Stimulated activated CD4-positive, alpha-beta T cell treated with anti-CD3 and anti-CD28 coated beads, Interleukin-15, amount 100 ng/mL, for 48 hours (primary cell): ENCODE measurements around the gene CSNK1G1.

Experiments
- DNase-seq, 2 donors: peaks; one replicate each; pipeline ENCODE4 v3.0.0-alpha.2; 2020; ENCODE audit warnings: low read depth in 2 of 2

Gene CSNK1G1

DNA sequence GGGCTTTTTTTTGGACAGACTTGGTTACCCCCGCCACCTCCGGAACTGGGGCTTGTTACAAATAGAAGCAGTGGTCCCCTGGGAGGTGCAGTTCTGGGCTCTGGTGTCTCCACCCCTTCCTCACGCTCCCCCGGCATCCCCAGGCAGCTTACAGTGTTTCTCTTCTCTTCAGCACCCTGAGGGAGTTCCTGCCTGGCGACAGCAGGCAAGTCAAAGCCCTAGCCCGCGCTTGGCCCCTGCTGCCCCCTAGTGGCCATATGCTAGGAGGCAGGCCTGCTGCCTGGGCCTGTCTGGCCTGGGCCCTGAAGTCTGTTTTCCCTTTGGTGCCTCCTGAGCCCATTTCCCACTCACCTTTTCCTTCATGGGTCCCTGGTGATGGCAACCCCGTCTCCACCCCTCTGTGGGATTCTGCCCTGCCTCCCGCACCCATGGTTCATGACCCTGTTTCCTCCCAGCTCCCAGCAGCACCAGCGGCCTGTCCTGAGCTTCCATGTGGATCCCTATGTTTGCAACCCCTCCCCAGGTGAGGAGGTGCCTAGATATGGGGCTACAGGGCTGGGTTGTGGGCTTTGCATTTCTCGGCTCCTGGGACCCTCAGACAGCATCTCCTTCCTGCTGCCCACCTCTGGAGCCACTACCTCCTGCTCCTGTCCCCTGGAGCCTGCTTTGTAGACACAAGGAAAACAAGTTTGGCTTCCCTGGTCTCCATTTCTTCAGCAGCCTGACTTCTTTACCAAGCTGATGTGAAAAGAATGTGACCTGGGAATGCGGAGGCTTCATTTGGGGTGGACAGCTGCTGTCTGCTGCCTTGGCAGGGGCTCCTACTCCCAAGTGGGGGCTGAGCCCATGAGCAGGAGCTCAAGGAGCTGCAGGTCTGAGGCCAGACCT is 202.2 kb downstream of the CSNK1G1 start:
- DNase-seq = peak; percentile 81 to 92

DNA sequence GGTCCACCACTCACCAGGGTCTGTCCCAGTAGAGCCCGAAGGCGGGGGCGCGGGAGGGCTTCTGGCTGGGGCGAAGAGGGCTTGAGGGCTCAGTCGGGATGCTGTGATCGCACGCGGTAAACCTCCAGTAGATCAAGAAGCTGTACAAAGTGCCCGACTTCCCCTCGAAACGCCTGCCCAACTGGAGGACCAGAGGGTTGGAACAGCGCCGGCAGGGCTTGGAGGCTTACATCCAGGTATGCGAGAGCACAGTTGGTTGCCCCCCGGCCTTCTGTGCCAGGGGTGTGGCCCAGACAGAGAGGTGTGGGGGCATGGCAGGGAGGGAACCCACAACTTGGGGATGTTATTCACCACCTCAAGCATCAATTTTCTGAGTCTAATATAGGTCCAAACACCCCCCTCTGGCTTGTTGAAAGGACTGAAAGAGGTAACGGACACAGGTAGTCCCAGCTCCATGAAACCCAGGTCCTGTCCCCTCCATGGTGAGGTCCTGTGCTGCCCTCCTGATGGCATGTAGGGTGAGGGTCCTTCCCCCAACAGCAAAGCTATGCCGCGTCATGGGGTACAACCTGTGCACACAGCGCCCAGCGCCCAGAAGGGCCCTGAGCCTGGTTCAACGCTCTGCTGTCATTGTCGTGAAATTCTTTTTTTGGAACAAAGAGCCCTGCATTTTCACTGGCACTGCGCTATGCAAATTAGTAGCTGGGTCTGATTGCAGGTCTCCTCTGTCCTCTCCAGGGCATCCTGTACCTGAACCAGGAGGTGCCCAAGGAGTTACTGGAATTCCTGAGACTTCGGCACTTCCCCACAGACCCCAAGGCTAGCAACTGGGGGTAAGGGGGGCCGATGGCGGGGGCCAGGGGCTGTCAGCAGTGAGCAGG is 203.2 kb downstream of the CSNK1G1 start:
- no peak for DNase-seq

GRCh38 chr15:64151727-64152506 is 204.1 kb downstream of the CSNK1G1 start, which contains the start of gene SNX22:
SNX22 (plus strand) TSS chr15:64151731; CDS start chr15:64151776, 45 bp downstream.
- DNase-seq = no peak

DNA sequence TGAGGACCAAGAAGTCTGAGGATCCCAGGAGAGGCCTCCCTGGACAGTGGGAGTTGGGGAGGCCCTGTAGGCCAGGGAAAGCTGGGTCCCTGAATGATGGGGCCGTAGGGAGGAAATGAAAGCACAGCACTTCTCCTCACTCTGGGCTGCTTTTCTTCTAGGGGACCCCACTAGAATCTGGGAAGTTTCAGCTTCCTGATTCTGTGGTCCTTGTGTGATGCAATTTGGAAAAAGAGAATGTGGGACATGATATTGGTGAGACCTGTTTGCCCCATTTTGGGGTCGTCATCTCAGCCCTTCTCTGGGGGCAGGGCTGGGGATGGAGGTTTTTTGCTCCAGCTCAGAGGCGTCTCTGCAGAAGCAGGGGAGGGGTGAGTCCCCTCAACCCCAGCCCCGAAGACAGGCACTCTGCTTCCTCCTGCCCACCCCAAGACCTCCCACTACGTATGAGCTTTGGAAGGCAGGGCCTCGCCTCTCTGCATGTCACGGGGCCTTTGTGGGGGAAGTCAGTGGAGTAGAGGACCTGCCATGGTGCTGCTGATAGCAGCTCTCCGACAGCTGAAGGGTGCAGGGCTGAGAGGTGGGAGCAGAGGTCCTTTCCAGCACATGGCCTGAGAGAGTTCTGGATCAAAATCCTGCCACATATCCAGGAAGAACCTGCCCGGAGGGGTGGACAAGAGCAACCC is 205.9 kb downstream of the CSNK1G1 start:
- DNase-seq = no peak

- no peak for DNase-seq
These were observed 206.5 kb downstream of the CSNK1G1 start for GRCh38 chr15:64149424-64149823.

- no peak for DNase-seq
These were observed 207.4 kb downstream of the CSNK1G1 start for GRCh38 chr15:64148581-64148980.

GRCh38 chr15:64148168-64148567 is 207.8 kb downstream of the CSNK1G1 start:
- no peak for DNase-seq

DNA sequence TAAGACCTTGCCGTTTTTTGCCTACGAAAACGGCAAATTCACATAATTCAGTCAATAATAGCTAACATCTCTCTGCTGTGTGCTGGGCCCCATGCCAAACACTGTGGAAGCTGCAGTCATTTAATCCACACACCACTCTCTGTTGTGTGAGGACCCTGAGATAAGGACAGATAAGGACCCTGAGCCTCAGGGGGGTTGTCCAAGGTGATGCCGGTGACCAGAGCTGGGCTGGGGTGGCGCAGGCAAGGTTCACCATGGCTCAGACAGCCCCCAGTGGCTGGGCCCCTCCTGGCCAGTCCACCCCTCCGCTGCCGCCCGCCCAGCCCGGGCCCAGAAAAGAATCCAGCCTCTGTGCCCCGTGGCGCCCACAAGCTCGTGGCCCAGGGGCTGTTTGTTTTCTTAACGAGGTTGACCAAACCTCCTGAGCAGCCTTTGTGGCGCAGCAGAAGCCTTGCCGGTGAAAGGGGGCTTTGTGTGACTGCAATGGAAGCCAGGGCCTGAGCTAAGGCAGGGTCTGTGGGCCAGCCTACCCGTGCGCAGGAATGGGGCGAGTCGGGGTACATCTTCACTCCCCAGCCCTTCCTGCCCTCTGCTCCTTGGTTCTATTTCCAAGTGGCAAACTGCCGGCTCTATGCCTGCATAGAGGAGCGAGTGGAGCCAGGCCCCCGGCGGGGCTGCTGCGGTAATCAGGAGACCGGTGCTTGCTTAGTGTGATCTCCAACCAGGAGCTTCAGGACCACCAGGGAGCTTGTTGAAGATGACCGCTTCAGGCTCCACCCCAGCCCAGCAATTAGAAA is 208.9 kb downstream of the CSNK1G1 start:
- no peak for DNase-seq

DNA sequence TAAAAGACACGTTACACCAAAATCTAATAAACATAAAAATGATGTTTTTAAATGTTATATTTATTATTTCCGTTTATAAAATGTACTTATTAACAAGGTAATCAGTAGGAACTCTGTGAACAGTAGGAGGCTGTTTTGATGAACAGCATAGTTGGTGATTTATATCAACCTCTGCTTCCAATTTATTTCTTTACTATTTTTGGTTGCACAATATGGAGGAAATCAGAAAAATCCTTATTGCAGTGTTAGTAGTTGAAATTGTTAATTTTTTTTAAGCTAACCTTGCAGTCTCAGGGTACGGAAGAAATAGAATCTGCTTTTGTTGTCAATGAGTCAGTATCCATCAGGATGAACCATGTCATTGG is 209.5 kb downstream of the CSNK1G1 start:
- no peak for DNase-seq

- DNase-seq = no peak
These were observed 209.9 kb downstream of the CSNK1G1 start for GRCh38 chr15:64146041-64146440.

GRCh38 chr15:64144565-64145281 is 211.2 kb downstream of the CSNK1G1 start:
- DNase-seq = no peak

DNA sequence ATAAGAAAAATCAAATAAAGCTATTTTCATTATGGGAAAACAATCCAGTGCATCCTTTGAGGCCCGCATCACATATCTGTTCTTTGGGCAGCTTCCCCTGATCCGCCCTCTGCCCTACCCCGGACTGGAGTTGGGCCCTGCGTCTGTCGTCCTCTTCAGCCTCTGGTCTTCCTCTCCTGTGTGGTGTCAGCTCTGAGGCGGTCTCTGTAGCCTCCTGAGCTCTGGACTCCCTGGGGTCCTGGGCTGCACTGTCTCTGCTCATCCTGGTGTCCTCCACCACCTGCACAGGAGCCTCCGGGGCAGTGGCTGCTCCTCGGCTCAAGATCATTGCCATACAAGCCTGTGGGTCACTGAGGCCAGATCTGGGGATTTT is 211.8 kb downstream of the CSNK1G1 start:
- no peak for DNase-seq

GRCh38 chr15:64143276-64143675 is 212.7 kb downstream of the CSNK1G1 start:
- DNase-seq = no peak

- DNase-seq = no peak
These were observed 214.0 kb downstream of the CSNK1G1 start for GRCh38 chr15:64141798-64142512.

DNA sequence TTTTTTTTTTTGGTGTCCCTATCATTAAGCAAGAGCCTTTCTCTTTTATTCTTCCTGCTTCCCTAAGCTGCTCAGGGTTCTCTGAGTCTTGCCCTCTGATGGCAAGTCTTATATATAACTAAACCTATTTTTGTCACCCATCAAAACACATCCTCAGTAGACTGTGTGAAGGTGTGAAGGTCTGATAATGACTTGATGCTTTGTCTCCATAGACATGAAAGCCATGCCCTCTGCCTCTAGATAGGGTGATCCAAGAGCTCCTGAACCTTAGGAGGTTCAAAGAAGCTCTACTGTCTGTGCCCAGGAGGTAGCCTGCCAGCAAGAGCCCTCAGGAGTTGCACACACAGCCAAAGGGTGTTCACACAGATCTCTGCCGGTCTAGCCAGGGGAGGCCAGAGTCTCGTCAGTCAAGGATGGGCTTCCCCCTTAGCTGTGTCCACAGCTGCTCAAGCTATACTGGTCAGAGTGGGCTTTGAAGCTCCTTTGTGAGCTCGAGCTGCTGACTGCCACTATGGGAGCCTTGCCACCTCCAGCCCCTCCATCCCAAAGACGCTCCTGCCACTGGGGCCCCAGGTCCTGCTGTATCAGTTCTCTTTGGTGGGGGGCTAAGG is 217.5 kb downstream of the CSNK1G1 start:
- no peak for DNase-seq

- no peak for DNase-seq
These were observed 218.6 kb downstream of the CSNK1G1 start for GRCh38 chr15:64137226-64137833.

DNA sequence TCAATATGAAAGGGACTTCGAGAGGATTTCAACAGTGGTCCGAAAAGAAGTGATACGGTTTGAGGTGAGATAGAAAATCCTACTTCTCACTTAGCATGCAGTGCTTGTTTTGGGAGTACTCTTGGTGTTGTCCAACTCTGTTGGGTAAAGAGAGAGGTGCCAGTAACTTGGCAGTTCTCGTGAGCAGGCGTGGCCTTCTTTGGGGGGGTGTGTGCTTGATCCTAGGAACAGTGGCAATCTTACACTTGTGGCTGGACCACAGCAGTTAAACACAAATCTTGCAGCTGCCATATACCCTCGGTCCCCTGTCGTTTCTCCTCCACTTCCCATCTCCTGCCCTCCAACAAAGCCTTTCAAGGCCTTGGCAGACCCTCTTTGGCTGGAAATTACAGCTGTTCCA is 219.6 kb downstream of the CSNK1G1 start:
- DNase-seq = no peak

GRCh38 chr15:64134345-64134829 is 221.6 kb downstream of the CSNK1G1 start:
- no peak for DNase-seq
